Activated naive CD4-positive, alpha-beta T cell treated with anti-CD3 and anti-CD28 coated beads, Interleukin-2, amount 50 U/mL, for 24 hours (primary cell): ENCODE data around the gene POLR1A.

Experiments
- H3K27ac Mint-ChIP-seq: one replicate; pipeline ENCODE4 v1.8.0; 2021; ENCODE audit warnings: mild to moderate bottlenecking, mixed read lengths
- H3K27me3 Mint-ChIP-seq: one replicate; pipeline ENCODE4 v1.8.0; 2021; ENCODE audit warnings: mixed read lengths
- H3K36me3 Mint-ChIP-seq: one replicate; pipeline ENCODE4 v1.8.0; 2021; ENCODE audit warnings: mixed read lengths
- H3K4me1 Mint-ChIP-seq: one replicate; pipeline ENCODE4 v1.8.0; 2021; ENCODE audit warnings: mixed read lengths
- H3K4me3 Mint-ChIP-seq: one replicate; pipeline ENCODE4 v1.8.0; 2021; ENCODE audit warnings: mild to moderate bottlenecking, mixed read lengths
- H3K9me3 Mint-ChIP-seq: one replicate; pipeline ENCODE4 v1.8.0; 2021; ENCODE audit warnings: mixed read lengths

Gene POLR1A

GRCh38 chr2:86105252-86105968, at the start of gene POLR1A:
POLR1A (minus strand) TSS chr2:86105886; CDS start chr2:86105776, 110 bp downstream.
- H3K4me1 Mint-ChIP-seq = peaks cover 67% of the 10 kb centered on the region
- peak within 1 kb of the TSS; percentile 100 for H3K27ac Mint-ChIP-seq
- H3K36me3 Mint-ChIP-seq = peaks cover 24% of the 10 kb centered on the region
- H3K9me3 Mint-ChIP-seq = no peaks in the 10 kb centered on the region
- H3K4me3 Mint-ChIP-seq = peak within 1 kb of the TSS; percentile 91
- H3K27me3 Mint-ChIP-seq = no peaks in the 10 kb centered on the region

- Mint-ChIP-seq H3K4me1 (no peaks in the 10 kb centered on the region), H3K27ac (no peak overlapping the region), H3K36me3 (peaks cover 13% of the 10 kb centered on the region), H3K27me3 (no peaks in the 10 kb centered on the region), H3K4me3 (no peak overlapping the region), H3K9me3 (no peaks in the 10 kb centered on the region)
Measured at GRCh38 chr2:86150502-86150901, 44.8 kb upstream of the POLR1A start.

GRCh38 chr2:86147793-86148192, 42.1 kb upstream of the POLR1A start:
- H3K27ac Mint-ChIP-seq = peak overlapping the region; percentile 43
- no peaks in the 10 kb centered on the region for H3K9me3 Mint-ChIP-seq
- H3K36me3 Mint-ChIP-seq = peaks cover 13% of the 10 kb centered on the region
- H3K27me3 Mint-ChIP-seq = no peaks in the 10 kb centered on the region
- H3K4me1 Mint-ChIP-seq = no peaks in the 10 kb centered on the region
- no peak overlapping the region for H3K4me3 Mint-ChIP-seq

DNA sequence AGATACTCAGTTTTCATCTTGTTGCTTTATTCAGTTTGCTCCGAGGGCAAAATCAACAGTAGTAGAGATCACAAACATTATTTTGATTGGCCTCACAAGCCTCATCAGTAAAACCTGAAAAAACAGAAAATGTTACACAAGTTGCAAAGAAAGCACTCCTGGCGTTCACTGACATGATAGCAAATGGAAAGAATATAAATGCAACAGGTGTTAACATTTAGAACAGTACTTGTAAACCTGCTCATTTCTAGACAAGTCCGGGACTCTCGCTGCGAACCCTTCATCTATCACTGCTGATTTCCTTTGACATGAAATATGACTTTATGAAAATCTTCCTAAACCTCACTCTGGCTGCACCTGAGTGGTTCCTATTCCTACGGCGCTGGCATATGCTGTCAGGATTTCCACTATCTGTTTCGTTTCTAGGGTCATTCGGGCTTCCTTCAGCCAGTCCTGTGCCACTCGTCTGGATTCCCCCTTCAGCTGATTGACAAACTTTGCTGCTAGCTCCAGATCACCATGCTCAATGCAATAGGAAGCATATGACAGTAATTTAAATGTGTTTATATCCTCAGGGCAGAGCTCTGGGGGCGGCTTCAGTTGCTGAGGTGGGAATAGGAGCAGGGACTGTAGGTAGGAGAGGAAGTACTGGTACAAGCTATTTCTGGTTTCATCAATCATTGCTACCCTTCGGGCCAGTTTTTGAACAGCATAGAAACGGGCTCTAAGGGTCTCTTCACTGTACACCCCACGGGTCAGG, 38.4 kb upstream of the POLR1A start:
- peaks cover 6% of the 10 kb centered on the region for H3K4me1 Mint-ChIP-seq
- peak overlapping the region; percentile 17 for H3K27ac Mint-ChIP-seq
- H3K4me3 Mint-ChIP-seq = no peak overlapping the region
- H3K36me3 Mint-ChIP-seq = peaks cover 11% of the 10 kb centered on the region
- no peaks in the 10 kb centered on the region for H3K27me3 Mint-ChIP-seq
- no peaks in the 10 kb centered on the region for H3K9me3 Mint-ChIP-seq

GRCh38 chr2:86143307-86143706, 37.6 kb upstream of the POLR1A start:
- Mint-ChIP-seq H3K27me3 (no peaks in the 10 kb centered on the region), H3K4me3 (no peak overlapping the region), H3K36me3 (peaks cover 17% of the 10 kb centered on the region), H3K27ac (no peak overlapping the region), H3K4me1 (peaks cover 11% of the 10 kb centered on the region), H3K9me3 (no peaks in the 10 kb centered on the region)

GRCh38 chr2:86142436-86143257, 37.0 kb upstream of the POLR1A start:
- H3K4me3 Mint-ChIP-seq = no peak overlapping the region
- H3K27ac Mint-ChIP-seq = no peak overlapping the region
- peaks cover 11% of the 10 kb centered on the region for H3K4me1 Mint-ChIP-seq
- no peaks in the 10 kb centered on the region for H3K27me3 Mint-ChIP-seq
- no peaks in the 10 kb centered on the region for H3K9me3 Mint-ChIP-seq
- H3K36me3 Mint-ChIP-seq = peaks cover 16% of the 10 kb centered on the region

DNA sequence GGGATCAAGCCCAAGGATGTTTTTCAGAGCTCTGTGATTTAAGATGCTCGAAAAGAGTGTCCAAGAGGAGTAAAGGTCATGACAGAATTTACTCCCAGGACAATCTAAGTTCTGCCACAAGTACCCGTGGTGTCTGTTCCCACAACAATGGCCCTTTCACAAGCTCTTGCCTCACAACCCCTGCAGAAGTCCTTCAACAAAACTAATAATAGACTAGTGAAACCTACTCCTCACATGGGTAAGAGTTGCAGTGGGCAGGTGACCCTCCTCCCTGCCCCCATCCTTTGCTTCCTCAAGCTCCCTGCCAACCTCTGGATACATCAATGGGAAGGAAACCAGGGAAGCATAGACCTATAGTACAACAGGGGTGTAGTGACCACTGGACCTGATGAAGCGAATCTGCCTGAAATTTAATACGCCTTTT, 35.3 kb upstream of the POLR1A start:
- Mint-ChIP-seq H3K36me3 (peaks cover 20% of the 10 kb centered on the region), H3K27ac (peak overlapping the region; percentile 6), H3K9me3 (no peaks in the 10 kb centered on the region), H3K4me1 (peaks cover 11% of the 10 kb centered on the region), H3K27me3 (no peaks in the 10 kb centered on the region), H3K4me3 (no peak overlapping the region)

DNA sequence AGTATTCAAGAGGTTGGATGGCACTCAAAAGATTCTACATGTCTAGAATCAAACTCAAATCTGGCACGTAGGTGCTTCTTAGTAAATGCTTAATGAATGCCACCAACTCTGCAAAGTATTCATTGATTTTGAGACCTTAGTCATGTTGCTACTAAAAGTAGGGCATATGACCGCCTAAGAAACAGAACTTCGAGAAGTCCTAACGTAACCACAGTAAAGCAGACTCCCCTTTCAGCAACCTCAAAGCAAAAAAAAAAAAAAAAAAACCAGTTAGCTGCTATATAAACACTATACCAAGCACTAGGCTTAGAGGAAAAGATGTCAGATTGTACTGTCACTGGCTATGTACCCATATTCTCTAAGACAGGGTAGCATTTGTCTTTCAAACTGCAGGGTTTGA, 34.3 kb upstream of the POLR1A start:
- Mint-ChIP-seq H3K4me3 (no peak overlapping the region), H3K27me3 (no peaks in the 10 kb centered on the region), H3K4me1 (peaks cover 11% of the 10 kb centered on the region), H3K36me3 (peaks cover 24% of the 10 kb centered on the region), H3K9me3 (no peaks in the 10 kb centered on the region), H3K27ac (no peak overlapping the region)

DNA sequence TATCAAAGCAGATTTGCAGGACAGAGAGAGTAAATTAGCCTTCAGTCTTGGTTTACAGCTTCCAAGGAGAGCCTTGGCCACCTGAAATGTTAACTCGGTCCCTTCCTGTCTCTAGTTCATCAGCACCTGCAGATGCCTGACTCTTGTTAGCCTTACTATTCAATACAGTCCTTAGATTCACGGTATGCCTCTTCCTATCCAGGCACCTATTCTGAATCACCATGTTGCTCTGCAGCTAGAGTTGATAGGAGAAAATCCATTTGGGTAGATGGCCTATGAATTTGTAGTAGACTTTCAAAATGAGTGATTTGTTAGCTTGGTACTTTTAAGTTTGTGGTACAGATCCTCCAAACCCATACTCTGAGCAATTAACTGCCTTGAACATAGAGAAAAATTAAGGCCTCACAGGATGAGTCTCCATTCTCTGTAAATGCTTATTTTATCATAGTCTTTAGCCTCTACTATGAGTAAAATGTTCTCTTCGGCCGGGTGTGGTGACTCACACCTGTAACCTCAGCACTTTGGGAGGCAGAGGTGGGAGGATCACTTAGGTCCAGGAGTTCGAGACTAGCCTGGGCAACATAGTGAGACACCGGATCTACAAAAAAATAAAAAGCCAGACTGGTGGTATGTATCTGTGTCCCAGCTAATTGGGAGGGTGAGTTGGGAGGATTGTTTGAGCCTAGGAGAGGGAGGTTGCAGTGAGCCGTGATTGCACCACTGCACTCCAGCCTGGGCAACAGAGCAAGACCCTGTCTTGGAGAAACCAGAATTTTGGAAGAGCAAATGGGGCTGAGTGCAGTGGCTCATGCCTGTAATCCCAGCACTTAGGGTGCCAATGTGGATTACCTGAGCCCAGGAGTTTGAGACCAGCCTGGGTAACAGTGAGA, 33.3 kb upstream of the POLR1A start:
- peaks cover 26% of the 10 kb centered on the region for H3K36me3 Mint-ChIP-seq
- peaks cover 11% of the 10 kb centered on the region for H3K4me1 Mint-ChIP-seq
- peak overlapping the region; percentile 30 for H3K27ac Mint-ChIP-seq
- H3K27me3 Mint-ChIP-seq = no peaks in the 10 kb centered on the region
- H3K4me3 Mint-ChIP-seq = no peak overlapping the region
- no peaks in the 10 kb centered on the region for H3K9me3 Mint-ChIP-seq

DNA sequence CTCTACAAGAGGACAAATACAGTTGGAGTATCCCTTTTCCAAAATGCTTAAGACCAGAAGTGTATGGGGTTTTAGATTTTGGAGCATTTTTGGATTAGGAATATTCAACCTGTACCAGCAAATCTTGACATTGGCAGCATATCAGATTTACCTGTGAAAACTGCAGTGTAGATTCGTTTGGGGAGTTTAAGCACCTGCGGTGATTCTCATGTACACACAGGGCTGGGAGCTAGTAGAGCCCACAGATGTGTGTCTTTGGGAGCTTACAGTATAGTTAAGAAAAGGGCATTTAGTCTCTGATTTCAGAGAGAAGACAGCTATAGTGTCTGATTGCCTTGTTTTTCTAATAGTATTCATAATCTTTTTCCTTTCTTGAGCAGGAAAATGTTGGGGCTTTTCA, 30.5 kb upstream of the POLR1A start:
- Mint-ChIP-seq H3K36me3 (peaks cover 36% of the 10 kb centered on the region), H3K4me3 (no peak overlapping the region), H3K27ac (no peak overlapping the region), H3K9me3 (no peaks in the 10 kb centered on the region), H3K4me1 (peaks cover 11% of the 10 kb centered on the region), H3K27me3 (no peaks in the 10 kb centered on the region)

DNA sequence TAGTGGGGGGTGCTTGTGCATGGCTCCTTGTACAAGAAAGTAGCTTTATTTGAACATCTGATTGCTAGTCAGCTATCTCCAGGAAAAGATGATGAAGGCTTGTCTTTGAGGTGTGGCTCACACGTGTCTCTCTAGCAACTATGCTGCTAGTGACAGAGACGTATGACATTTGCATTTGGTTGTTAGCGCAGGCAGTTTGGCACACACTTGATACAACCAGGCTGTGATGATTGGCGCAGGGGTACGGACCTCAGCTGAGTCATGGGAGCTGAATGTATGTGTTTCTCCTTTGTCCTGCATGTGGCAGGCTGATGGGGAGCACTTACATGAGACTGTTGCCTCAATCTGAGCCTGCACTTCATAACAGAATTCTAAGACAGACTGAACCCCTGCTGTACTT, 30.0 kb upstream of the POLR1A start:
- peaks cover 37% of the 10 kb centered on the region for H3K36me3 Mint-ChIP-seq
- no peak overlapping the region for H3K4me3 Mint-ChIP-seq
- peaks cover 11% of the 10 kb centered on the region for H3K4me1 Mint-ChIP-seq
- no peaks in the 10 kb centered on the region for H3K9me3 Mint-ChIP-seq
- H3K27me3 Mint-ChIP-seq = no peaks in the 10 kb centered on the region
- peak overlapping the region; percentile 19 for H3K27ac Mint-ChIP-seq

DNA sequence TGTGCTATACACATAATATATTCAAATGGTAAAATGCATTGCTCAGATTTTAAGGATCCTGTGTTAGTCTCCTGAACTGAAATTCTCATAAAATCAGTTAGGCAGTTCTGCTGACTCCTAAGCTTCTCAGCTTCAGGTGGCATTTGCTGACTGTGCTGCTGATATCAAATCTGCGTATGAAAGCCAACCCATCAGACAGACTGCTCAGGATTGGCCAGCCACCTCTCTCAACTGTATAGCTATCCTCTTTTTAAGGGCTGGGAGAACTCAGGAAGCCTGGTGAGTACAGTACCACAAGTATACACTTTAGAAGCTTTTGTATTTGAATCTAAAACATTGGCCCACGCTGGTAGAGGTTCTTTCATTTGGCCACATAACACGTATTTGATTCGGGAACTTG, 29.0 kb upstream of the POLR1A start:
- Mint-ChIP-seq H3K27me3 (no peaks in the 10 kb centered on the region), H3K4me1 (peaks cover 10% of the 10 kb centered on the region), H3K9me3 (no peaks in the 10 kb centered on the region), H3K27ac (no peak overlapping the region), H3K4me3 (no peak overlapping the region), H3K36me3 (peaks cover 38% of the 10 kb centered on the region)

DNA sequence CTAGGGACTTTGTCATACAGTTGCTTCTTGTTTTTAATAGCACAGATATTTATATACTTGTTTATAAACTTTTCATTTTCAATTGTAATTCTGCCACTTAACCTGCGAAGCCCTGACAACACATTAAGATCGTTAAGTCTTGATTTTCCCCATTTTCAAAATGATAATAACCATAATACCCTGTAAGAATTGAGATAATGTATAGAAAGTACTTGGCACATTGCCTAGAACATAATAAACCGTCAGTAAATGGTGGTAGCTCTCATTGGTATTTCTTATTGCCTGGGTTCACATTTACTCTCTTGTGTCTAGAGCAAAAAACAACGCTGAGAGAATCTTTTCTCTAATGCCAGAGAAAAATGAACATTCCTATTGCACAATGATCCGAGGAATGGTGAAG, 19.0 kb upstream of the POLR1A start:
- no peaks in the 10 kb centered on the region for H3K27me3 Mint-ChIP-seq
- no peaks in the 10 kb centered on the region for H3K4me1 Mint-ChIP-seq
- peaks cover 19% of the 10 kb centered on the region for H3K36me3 Mint-ChIP-seq
- H3K4me3 Mint-ChIP-seq = no peak overlapping the region
- no peaks in the 10 kb centered on the region for H3K9me3 Mint-ChIP-seq
- no peak overlapping the region for H3K27ac Mint-ChIP-seq

DNA sequence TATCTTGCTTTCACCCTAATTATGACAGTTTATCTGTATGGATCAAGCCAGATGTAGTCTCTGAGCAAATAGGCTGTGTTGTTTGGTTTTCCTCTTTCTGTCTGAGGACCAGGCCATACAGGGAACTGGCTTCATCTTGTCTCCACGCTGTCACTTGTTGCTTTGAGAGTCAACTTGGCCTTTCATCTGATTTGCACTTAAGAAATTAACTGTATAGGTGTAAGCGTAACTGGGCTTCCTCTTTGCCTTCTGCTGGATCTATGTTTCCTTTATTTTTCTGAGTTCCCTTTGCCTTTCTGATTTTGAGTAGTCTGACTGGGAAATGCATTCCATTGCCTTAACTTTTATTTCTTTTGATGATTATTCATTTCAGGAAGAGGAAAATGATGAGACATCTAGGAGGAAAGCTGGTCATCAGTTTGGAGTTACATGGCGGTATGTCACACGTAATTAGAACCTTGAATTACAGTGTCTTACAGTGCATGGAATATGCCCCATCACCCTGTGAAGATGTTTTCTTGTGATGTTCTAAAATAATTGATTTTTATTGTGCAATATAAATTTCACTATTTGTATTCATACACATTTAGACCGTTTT, 17.7 kb upstream of the POLR1A start:
- peaks cover 19% of the 10 kb centered on the region for H3K36me3 Mint-ChIP-seq

GRCh38 chr2:86118130-86118529, 12.4 kb upstream of the POLR1A start:
- Mint-ChIP-seq H3K27me3 (no peaks in the 10 kb centered on the region), H3K36me3 (peaks cover 24% of the 10 kb centered on the region), H3K4me3 (no peak overlapping the region), H3K27ac (no peak overlapping the region), H3K9me3 (no peaks in the 10 kb centered on the region), H3K4me1 (peaks cover 13% of the 10 kb centered on the region)

More for the DNA sequence above, 17.7 kb upstream of the POLR1A start:
- Mint-ChIP-seq H3K9me3 (no peaks in the 10 kb centered on the region), H3K27ac (peak overlapping the region; percentile 41), H3K4me3 (no peak overlapping the region), H3K4me1 (no peaks in the 10 kb centered on the region), H3K27me3 (no peaks in the 10 kb centered on the region)
